Measurements from ENCODE around the gene HLA-DRB1.
"Not testable (repeated sequence)": the region's sequence is repeated elsewhere in the genome, so short reads cannot be mapped to it uniquely, and the experiment has no call there.

Gene HLA-DRB1

GRCh38 chr6:32589596-32590449, at the start of gene HLA-DRB1:
Gene HLA-DRB1 (minus strand): TSS chr6:32589848. CDS start chr6:32589742, 106 bp downstream.
- no peak for DNase-seq (ENCODE audit: low read depth in 3 of 3)

- no peak for DNase-seq (ENCODE audit: low read depth in 3 of 3)
These were observed 49.0 kb upstream of the HLA-DRB1 start for GRCh38 chr6:32638532-32639219.

GRCh38 chr6:32637883-32638282, 48.2 kb upstream of the HLA-DRB1 start:
- no peak for DNase-seq (ENCODE audit: low read depth in 3 of 3)

- DNase-seq (ENCODE audit: low read depth in 3 of 3), result no peak
These were observed 47.7 kb upstream of the HLA-DRB1 start, which contains the start of gene HLA-DQA1 for GRCh38 chr6:32637219-32637880. Gene HLA-DQA1 (plus strand): TSS chr6:32637406. CDS start chr6:32637459, 53 bp downstream.

GRCh38 chr6:32635526-32636123, 46.0 kb upstream of the HLA-DRB1 start:
- DNase-seq (ENCODE audit: low read depth in 3 of 3), result no peak

- not testable (repeated sequence) for DNase-seq (ENCODE audit: low read depth in 3 of 3)
These were observed 40.1 kb upstream of the HLA-DRB1 start for GRCh38 chr6:32629793-32630192.

GRCh38 chr6:32627831-32628230, 38.2 kb upstream of the HLA-DRB1 start:
- DNase-seq (ENCODE audit: low read depth in 3 of 3), result no peak

GRCh38 chr6:32627249-32627648, 37.6 kb upstream of the HLA-DRB1 start:
- DNase-seq (ENCODE audit: low read depth in 3 of 3), result no peak

- no peak for DNase-seq (ENCODE audit: low read depth in 3 of 3)
These were observed 35.5 kb upstream of the HLA-DRB1 start for GRCh38 chr6:32625137-32625536.

- DNase-seq (ENCODE audit: low read depth in 3 of 3), result no peak
These were observed 34.9 kb upstream of the HLA-DRB1 start for GRCh38 chr6:32624565-32624964.

- DNase-seq (ENCODE audit: low read depth in 3 of 3), result no peak
These were observed 34.0 kb upstream of the HLA-DRB1 start for GRCh38 chr6:32623693-32624092.

- DNase-seq (ENCODE audit: low read depth in 3 of 3), result peak in 2 of 3 experiments; percentile 21 to 23
These were observed 33.1 kb upstream of the HLA-DRB1 start for GRCh38 chr6:32622545-32623401.

GRCh38 chr6:32621372-32621771, 31.7 kb upstream of the HLA-DRB1 start:
- DNase-seq (ENCODE audit: low read depth in 3 of 3), result no peak

- no peak for DNase-seq (ENCODE audit: low read depth in 3 of 3)
These were observed 28.1 kb upstream of the HLA-DRB1 start for GRCh38 chr6:32617751-32618150.

- no peak for DNase-seq (ENCODE audit: low read depth in 3 of 3)
These were observed 26.4 kb upstream of the HLA-DRB1 start for GRCh38 chr6:32615885-32616532.

- DNase-seq (ENCODE audit: low read depth in 3 of 3), result no peak
These were observed 24.9 kb upstream of the HLA-DRB1 start for GRCh38 chr6:32614366-32615081.

- DNase-seq (ENCODE audit: low read depth in 3 of 3), result no peak
These were observed 23.8 kb upstream of the HLA-DRB1 start for GRCh38 chr6:32613475-32613874.

GRCh38 chr6:32610682-32611296, 21.1 kb upstream of the HLA-DRB1 start:
- DNase-seq (ENCODE audit: low read depth in 3 of 3), result no peak
